HEK293T (cell line): Measurements from ENCODE around the gene NET1.

Source experiments
- BHLHE40 ChIP-seq: fragments of 450-650 bp; IDR thresholded peaks from 2 replicates; pipeline ENCODE4 v1.6.1; 2016; ENCODE audit warnings: mild to moderate bottlenecking, moderate library complexity, borderline replicate concordance
- ELF4 ChIP-seq: fragments of 450-650 bp; IDR thresholded peaks from 2 replicates; pipeline ENCODE4 v1.6.1; 2017; ENCODE audit warnings: antibody characterized with exemption
- FOXA1 ChIP-seq: fragments of 450-650 bp; IDR thresholded peaks from 2 replicates; pipeline ENCODE4 v1.6.1; 2016; ENCODE audit warnings: mild to moderate bottlenecking
- FOXK2 ChIP-seq: fragments of 450-650 bp; IDR thresholded peaks from 2 replicates; pipeline ENCODE4 v1.6.1; 2016; ENCODE audit warnings: mild to moderate bottlenecking
- FOXM1 ChIP-seq: fragments of 450-650 bp; IDR thresholded peaks from 2 replicates; pipeline ENCODE4 v1.6.1; 2017; ENCODE audit warnings: mild to moderate bottlenecking, borderline replicate concordance
- NFRKB ChIP-seq: fragments of 450-650 bp; IDR thresholded peaks from 2 replicates; pipeline ENCODE4 v1.6.1; 2016; ENCODE audit warnings: mild to moderate bottlenecking, moderate library complexity
- PKNOX1 ChIP-seq: fragments of 450-650 bp; IDR thresholded peaks from 2 replicates; pipeline ENCODE4 v1.6.1; 2016
- SP1 ChIP-seq: fragments of 450-650 bp; IDR thresholded peaks from 2 replicates; pipeline ENCODE4 v1.6.1; 2017
- SUZ12 ChIP-seq: fragments of 450-650 bp; IDR thresholded peaks from 2 replicates; pipeline ENCODE4 v1.6.1; 2016; ENCODE audit warnings: mild to moderate bottlenecking
- TARDBP ChIP-seq: fragments of 450-650 bp; IDR thresholded peaks from 2 replicates; pipeline ENCODE4 v1.6.1; 2016
- ZNF384 ChIP-seq: fragments of 450-650 bp; IDR thresholded peaks from 2 replicates; pipeline ENCODE4 v1.6.1; 2016

GRCh38 chr10:5381187-5381586, 31.2 kb upstream of the NET1 start:
- no peak for TF ChIP-seq FOXA1
- TF ChIP-seq ELF4 = no peak
- no peak for TF ChIP-seq SP1
- TF ChIP-seq BHLHE40 = no peak
- TF ChIP-seq FOXK2 = no peak
- no peak for TF ChIP-seq SUZ12
- no peak for TF ChIP-seq TARDBP
- no peak for TF ChIP-seq FOXM1
- no peak for TF ChIP-seq NFRKB
- no peak for TF ChIP-seq ZNF384
- TF ChIP-seq PKNOX1 = no peak
